Skeletal muscle tissue (tissue), 4 donors: Measurements from ENCODE around the gene TLE7. TPM values are rescaled to one million over a fixed set of nuclear protein-coding genes. Genes with fewer than 3 reads are reported as not detected.

Experiments used
- H3K27ac ChIP-seq: one replicate; pipeline ENCODE4 v1.7.0; 2013; ENCODE audit warnings: mild to moderate bottlenecking, low read depth, low read length, inconsistent platforms
- H3K27me3 ChIP-seq, 3 donors: one replicate each; pipeline ENCODE4 v1.7.0; 2013; ENCODE audit warnings: low read length in 3 of 3; ENCODE audit not compliant: control insufficient read depth in 3 of 3, insufficient read depth in 3 of 3
- H3K36me3 ChIP-seq, 3 donors: one replicate each; pipeline ENCODE4 v1.7.0; 2013; ENCODE audit warnings: low read length in 3 of 3; ENCODE audit not compliant: control insufficient read depth in 3 of 3, insufficient read depth in 3 of 3
- H3K4me1 ChIP-seq, 3 donors: one replicate each; pipeline ENCODE4 v1.7.0; 2013; ENCODE audit warnings: low read length in 3 of 3, mild to moderate bottlenecking in 3 of 3; ENCODE audit not compliant: control insufficient read depth in 3 of 3, insufficient read depth in 3 of 3
- H3K4me3 ChIP-seq, 3 donors: one replicate each; pipeline ENCODE4 v1.7.0; 2013; ENCODE audit warnings: low read length in 3 of 3
- H3K9ac ChIP-seq, 3 donors: one replicate each; pipeline ENCODE4 v1.7.0; 2013; ENCODE audit warnings: low read length in 3 of 3, mild to moderate bottlenecking in 3 of 3, moderate library complexity in 2 of 3, low read depth in 1 of 3
- H3K9me3 ChIP-seq, 3 donors: one replicate each; pipeline ENCODE4 v1.7.0; 2013; ENCODE audit warnings: low read length in 3 of 3; ENCODE audit not compliant: control insufficient read depth in 3 of 3
- total RNA-seq: library from RNA; depleted of rRNA; stranded (reverse); fragments of >200 nt; gene quantifications from one replicate; pipeline ENCODE4 v1.2.3, GENCODE V29; 2014
- donor health status: Osteomylitis.

Gene TLE7
- total RNA-seq, 1 donor from 2014 or later: not detected

DNA sequence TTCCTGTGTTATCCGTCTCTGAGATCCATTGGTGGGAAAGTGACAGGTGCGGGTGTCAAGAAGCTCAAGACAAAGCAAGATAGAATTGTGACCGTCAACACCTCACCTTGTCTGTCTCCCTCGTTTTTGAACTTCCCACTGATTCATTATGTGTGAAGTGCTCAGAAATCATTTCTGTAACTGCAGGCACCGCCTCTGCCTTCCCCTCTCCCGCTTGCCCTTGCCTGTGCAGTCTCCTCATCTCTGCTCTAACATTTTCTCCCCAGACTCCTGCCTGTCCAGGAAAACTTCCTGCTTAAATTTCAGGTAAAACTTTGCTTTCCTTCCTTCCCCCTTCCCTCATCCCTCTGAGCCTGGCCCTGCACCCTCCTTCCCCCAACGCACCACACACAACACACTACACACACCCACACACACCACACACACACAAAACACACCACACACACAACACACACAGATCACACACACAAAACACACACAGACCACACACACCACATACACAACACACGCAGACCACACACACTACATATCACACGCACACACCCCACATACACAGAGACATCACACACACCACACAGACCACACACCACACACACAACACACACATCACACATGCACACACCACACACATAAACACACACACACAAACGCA lies 57.7 kb downstream of the TLE7 start:
- Histone ChIP-seq H3K9me3 (no peaks in the 10 kb centered on the region), H3K36me3 (no peaks in the 10 kb centered on the region), H3K9ac (no peak overlapping the region), H3K4me1 (no peaks in the 10 kb centered on the region), H3K4me3 (no peak overlapping the region), H3K27me3 (peaks cover 19 to 30% (median 29%) of the 10 kb centered on the region in 3 donors), H3K27ac (no peak overlapping the region)

DNA sequence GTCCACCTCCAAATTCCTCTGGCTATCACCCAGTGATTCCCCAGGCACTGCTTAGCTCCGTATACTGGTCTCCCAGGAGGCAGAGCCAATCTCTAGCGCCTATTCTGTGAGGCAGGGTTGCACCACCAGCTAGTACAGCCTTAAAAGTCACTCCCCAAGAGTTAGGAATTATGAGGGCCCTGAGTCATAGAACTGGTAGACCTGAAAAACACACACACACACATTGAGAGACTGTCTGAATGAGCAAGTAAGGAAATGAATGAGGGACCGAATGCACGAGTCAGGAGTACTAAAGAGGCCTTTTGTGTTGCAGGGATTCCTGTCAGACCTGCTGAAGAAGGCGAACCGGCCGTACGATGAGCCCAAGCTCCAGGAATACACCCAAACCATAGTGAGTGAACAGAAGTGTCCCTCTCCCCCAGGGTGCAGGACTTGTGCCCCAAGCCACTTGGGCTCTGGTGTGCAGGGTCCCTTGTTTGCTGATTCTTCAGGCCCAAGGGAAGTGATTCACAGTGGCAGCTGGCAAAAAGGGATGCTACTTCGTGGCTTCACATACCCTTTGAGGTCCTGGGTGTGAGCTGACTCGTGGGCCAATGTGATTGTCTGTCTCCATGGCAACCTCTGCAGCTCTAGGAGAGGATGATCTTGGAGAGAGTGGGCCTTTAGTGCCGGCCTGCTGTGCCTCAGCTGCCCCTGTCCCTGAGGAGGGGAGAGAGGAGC lies 58.6 kb downstream of the TLE7 start:
- Histone ChIP-seq H3K27me3 (peaks cover 19 to 27% (median 25%) of the 10 kb centered on the region in 3 donors), H3K27ac (no peak overlapping the region), H3K9me3 (no peaks in the 10 kb centered on the region), H3K4me1 (no peaks in the 10 kb centered on the region), H3K4me3 (no peak overlapping the region), H3K9ac (no peak overlapping the region), H3K36me3 (no peaks in the 10 kb centered on the region)

DNA sequence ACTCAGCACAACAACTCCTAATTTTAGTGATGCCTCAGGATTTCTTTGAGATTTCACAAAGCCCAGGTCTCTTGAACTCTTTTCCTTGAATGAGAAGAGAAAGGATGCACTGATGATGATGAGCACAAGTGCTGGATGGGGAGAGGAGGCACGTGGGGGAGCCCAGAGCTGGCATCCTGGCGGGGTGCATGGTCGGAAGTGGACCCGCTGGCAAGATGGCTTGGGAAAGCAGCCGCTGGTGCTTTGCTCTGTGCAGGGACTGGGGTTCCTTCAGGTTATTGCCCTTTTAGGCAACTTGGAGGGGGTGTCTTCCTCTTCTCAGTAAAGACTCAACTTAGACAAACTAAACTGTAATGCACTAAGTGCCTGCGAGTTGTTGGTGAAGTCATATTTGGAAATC lies 61.0 kb downstream of the TLE7 start:
- Histone ChIP-seq H3K9me3 (peaks cover 0 to 3% (median 1%) of the 10 kb centered on the region in 3 donors), H3K4me3 (no peak overlapping the region), H3K9ac (no peak overlapping the region), H3K4me1 (no peaks in the 10 kb centered on the region), H3K27ac (no peak overlapping the region), H3K36me3 (no peaks in the 10 kb centered on the region), H3K27me3 (peaks cover 11 to 25% (median 20%) of the 10 kb centered on the region in 3 donors)

Other genes with a start within 250 kb of the TLE7 start
- 3.7 TPM for gene HYDIN, start 211.3 kb downstream of the TLE7 start, total RNA-seq
- gene CMTR2, start 152.7 kb downstream of the TLE7 start, total RNA-seq: 26.1 TPM
- gene CALB2, start 83.3 kb downstream of the TLE7 start, total RNA-seq: 1.0 TPM
- gene ZNF23, start 20.2 kb upstream of the TLE7 start, total RNA-seq: 5.7 TPM
- 1.0 TPM for gene ZNF19, start 47.3 kb upstream of the TLE7 start, total RNA-seq
- gene CHST4, start 84.4 kb upstream of the TLE7 start, total RNA-seq: not detected
- gene TAT, start 135.0 kb upstream of the TLE7 start, total RNA-seq: not detected
- not detected for gene MARVELD3, start 184.1 kb upstream of the TLE7 start, total RNA-seq